ENCODE results near the gene SPATA2. TPM values are rescaled to one million over a fixed set of nuclear protein-coding genes. Genes with fewer than 3 reads are reported as not detected.

SPATA2 gene
- total RNA-seq, 1 donor from 2014 or later, result 2.0 TPM

- DNase-seq (ENCODE audit: low spot score in 2 of 2) (peak in 1 of 2 donors; percentile 48), FAIRE-seq (no peak)
Measured at GRCh38 chr20:49887251-49888211, 27.8 kb downstream of the SPATA2 start.

- FAIRE-seq (no peak), DNase-seq (ENCODE audit: low spot score in 2 of 2) (no peak)
Measured at GRCh38 chr20:49886571-49887213, 28.6 kb downstream of the SPATA2 start.

DNA sequence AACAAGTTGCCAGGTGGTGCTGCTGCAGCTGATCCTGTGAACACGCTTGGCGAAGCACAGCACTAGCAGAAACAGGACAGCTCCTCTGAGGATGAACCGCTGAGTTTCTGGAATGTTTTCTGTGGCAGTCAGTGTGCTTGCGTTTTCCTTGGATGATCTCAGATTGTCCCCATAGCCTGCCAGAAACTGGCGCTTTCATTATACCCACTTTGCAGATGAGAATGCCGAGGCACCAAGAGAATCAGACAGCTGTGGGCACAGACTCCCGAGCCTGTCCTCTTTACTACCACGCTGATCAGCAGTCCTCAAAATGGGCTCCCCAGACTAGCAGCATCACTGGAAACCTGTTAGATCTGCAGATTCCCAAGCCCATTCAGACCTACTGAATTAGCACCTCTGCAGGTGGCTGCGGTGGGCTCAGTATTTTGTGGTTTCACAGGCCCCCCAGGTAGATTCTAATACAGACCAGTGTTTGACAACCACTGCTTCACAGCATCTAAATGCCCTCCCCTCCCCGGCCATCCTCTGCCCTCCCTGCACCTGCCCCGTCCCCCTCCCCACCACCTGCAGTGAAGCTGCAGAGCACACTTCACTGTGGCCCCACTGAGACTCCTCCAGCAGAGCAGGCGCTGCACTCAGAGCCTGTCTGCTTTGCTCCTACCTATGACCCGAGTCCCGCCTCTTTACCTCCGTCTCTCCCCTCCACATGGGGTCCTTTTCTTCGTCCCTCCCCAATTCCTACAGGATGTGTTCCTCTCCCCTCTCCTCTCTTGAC, 29.6 kb downstream of the SPATA2 start:
- FAIRE-seq (no peak), DNase-seq (ENCODE audit: low spot score in 2 of 2) (no peak)

DNA sequence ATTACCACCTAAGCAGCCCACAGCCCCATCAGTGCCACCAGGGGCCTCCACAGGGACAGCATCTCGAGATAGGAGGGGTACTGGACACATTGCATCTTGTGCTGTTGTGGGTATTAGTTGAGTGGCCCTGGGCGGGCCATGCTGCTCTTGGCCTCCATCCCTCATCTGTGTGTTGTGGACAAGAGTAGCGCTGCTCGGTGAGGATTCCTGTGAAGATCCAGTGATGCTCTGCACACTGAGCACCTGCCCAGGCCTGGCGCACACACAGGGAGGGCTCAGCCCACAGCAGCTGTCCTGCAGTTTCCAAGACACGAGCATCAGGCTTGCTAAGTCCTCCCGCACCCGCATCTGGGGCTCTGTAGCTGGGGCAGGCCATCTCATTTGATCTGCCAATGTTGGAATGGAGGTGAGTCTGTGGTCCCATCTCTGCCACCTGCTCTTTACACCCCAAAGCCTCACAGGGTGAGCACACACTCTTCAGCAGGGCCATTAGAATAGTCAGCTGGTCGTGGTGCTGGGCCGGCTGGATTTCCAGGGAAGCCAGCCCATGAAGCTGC, 32.0 kb downstream of the SPATA2 start:
- FAIRE-seq, result no peak
- DNase-seq (ENCODE audit: low spot score in 2 of 2), result no peak

DNA sequence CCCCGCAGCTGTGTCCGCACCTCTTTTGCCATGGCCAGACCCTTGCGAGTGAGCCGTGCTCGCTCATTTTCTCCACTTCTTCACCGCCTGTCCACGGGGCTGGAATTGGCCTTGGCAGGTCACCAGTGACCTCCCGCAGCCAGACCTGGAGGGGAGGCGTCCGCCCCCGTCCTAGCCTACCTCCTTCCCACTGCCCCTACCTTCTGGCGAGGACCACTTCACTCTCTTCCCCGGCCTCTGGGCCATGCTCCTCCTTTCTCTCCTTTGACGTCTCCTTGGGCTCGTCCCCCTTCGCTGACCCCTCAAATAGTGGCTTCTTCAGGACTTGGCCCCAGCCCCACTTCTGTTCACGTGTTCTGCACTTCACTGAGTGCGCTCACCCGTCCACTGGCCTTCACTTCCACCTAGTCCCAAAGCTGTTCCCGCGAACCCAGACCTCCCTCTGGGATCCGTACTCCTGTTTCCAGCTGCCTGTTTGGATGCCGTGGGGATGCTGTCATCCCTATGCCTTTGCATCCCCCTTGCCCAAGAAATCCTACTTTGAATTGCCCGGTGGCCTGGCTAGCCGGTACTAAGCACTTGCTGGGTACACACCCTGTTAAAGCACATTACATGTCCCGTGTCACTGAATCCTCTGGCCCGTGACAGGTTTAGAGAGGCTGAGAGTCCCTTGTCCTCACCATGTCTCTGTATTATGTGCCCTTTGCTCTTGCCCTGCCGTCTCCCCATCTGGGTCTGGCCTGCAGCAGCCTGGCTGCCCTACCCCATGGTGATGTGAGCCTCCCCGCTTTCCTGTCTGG, 33.0 kb downstream of the SPATA2 start:
- FAIRE-seq (no peak), DNase-seq (ENCODE audit: low spot score in 2 of 2) (no peak)

DNA sequence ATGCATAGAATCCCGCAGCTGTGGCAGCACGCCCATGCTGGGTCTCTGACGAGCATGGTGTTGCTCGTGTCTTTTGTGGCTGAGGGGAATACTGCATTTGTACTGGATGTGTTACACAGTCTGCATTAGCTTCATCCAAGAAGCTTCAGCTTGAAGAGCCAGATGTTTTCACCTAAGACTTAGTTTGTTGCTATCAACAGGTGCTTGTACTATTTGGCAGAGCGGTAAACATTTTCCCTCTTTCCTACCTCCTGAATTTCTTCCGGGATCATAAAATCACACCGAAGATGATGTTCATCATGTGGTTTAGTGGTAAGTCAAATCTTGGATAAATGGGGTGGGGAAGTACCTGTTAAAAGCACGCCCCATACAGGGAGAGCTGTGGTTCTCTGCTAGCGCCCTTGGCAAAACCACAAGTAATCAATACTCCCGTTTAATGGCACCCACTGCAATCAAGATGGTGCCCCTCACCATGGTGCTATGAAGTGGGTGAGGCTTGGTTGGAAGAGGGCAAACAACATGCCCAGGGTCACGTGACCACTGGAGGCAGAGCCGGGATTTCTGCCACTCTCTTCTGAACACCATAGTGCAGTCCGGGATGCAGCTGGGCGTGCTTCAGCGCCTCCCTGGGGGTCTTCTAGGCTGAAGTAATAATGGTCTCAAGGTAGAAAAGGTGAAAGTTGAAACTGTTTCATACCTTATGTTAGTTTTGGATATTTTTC, 34.4 kb downstream of the SPATA2 start:
- FAIRE-seq (no peak), DNase-seq (ENCODE audit: low spot score in 2 of 2) (no peak)

DNA sequence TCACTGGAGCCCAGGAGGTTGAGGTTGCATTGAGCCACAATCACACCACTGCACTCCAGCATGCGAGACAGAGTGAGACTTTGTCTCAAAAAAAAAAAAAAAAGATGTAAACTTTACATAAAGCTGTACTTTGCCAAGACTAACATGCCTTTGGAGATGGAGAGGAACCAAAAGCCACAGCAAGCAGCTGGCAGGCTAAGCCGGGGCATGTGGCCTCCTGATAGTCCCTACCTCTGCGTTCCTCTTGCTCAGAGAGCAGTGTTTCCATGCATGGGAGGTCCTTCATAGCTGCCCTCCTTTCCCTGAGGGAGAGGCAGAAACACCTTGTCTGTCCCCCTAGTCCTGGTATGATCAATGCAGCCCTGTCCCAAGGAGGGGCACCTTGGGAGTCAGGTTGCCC, 35.2 kb downstream of the SPATA2 start:
- DNase-seq (ENCODE audit: low spot score in 2 of 2) (no peak), FAIRE-seq (no peak)

DNA sequence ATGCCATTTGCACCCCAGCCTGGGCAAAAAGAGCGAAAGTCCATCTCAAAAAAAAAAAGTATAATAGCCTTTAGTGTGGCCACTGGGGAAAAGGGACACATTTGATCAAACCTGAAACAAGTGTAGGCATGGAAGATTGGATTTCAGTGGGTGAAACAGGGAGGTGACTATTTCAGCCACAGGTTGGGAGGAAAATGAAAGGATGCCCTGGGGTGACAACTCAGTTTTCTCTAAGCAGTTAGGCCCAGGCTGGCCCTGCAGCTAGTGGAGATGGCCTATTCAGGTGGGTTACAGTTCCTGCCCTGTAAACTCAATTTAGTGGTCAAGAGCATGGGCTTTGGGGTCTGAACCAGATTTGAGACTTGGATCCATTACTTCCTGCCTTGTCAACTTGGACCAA, 36.4 kb downstream of the SPATA2 start:
- no peak for FAIRE-seq
- no peak for DNase-seq (ENCODE audit: low spot score in 2 of 2)

DNA sequence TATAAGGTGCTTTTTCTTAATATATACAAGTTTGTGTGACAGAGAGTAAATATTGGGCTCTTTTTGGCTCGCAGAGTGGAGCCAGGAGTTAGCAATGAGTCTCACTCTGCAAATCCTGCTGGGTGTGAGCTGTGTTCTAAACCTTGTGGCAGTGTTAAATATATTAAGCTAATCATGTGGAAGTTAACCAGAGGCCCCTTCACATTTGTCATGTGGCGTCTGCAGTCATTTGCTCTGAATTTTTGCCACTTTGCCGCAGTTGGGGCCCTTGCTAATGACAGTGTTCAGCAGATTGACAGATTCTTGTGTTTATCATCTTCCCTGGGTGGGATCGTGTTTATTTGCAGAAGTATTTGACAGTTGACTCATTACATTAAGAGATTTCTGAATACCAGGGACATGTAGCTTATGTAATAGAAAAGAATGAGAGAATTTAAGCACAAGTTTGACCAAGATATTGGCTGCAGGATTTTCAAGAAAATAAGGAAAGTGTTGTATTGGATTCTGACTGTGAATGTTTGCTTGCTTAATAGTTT, 37.9 kb downstream of the SPATA2 start:
- no peak for FAIRE-seq
- DNase-seq (ENCODE audit: low spot score in 2 of 2), result no peak

DNA sequence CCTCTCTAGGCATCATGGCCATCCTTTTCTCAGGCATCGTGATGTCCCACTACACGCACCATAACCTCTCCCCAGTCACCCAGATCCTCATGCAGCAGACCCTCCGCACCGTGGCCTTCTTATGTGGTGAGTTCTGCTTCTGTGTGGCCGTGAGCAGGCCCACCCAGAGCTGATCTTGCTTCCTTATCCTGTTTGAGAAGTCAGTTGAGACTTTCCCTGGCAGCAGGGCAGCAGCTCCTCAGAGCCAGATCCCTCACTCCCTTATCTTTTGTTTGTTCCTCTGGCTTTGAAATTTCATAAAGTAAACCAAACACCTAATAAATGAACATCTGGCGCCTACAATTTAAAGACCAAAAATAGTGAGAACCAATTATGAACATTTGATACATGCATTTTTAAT, 40.6 kb downstream of the SPATA2 start:
- no peak for FAIRE-seq
- no peak for DNase-seq (ENCODE audit: low spot score in 2 of 2)

GRCh38 chr20:49872056-49872455, 43.3 kb downstream of the SPATA2 start:
- DNase-seq (ENCODE audit: low spot score in 2 of 2) (no peak), FAIRE-seq (no peak)

- no peak for DNase-seq (ENCODE audit: low spot score in 2 of 2)
- FAIRE-seq, result no peak
Measured at GRCh38 chr20:49871391-49871948, 43.9 kb downstream of the SPATA2 start.

DNA sequence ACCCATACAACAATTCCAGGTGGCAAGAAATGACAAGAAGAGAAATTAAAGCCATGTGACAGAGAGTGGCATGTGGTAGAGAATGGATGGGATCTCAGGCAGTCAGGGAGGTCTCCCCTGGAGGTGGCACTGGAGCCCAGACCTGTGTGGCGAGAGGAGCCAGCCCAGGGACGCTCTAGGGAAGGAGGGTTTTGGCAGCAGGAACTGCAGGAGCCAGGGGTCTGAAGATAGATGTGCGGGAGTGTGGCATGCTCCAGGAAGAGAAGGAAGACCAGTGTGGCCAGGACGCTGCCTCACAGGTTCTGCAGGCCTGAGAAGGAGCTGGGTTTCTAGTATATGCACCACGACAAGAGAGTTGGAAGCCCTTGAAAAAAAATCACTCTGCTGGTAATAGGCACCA, 45.1 kb downstream of the SPATA2 start:
- FAIRE-seq, result no peak

GRCh38 chr20:49868964-49869363, 46.4 kb downstream of the SPATA2 start:
- DNase-seq (ENCODE audit: low spot score in 2 of 2), result no peak

More for the DNA sequence above, 45.1 kb downstream of the SPATA2 start:
- DNase-seq (ENCODE audit: low spot score in 2 of 2), result no peak

DNA sequence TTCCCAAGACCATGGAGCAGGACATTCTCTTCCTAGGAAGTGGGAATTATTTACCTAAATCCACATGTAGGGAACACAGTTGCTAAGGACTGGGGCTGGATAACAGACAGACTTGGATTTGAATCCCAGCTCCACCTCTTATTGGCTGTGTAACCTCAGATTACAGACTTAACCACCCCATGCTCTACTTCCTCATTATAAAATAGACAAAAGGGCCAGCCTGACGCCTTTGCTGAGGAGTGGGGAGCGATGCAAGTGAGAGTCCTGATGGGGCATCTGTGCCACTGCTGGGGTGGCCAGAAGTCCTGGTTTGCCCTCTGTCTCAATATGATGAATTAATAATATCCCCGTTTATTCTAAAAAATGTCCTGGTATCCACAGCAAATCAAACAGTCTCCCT, 46.8 kb downstream of the SPATA2 start:
- DNase-seq (ENCODE audit: low spot score in 2 of 2), result no peak
- FAIRE-seq, result no peak

More at GRCh38 chr20:49868964-49869363, 46.4 kb downstream of the SPATA2 start:
- no peak for FAIRE-seq

GRCh38 chr20:49867453-49868215, 47.7 kb downstream of the SPATA2 start:
- no peak for FAIRE-seq
- no peak for DNase-seq (ENCODE audit: low spot score in 2 of 2)

GRCh38 chr20:49866051-49866450, 49.3 kb downstream of the SPATA2 start:
- no peak for DNase-seq (ENCODE audit: low spot score in 2 of 2)
- no peak for FAIRE-seq

DNA sequence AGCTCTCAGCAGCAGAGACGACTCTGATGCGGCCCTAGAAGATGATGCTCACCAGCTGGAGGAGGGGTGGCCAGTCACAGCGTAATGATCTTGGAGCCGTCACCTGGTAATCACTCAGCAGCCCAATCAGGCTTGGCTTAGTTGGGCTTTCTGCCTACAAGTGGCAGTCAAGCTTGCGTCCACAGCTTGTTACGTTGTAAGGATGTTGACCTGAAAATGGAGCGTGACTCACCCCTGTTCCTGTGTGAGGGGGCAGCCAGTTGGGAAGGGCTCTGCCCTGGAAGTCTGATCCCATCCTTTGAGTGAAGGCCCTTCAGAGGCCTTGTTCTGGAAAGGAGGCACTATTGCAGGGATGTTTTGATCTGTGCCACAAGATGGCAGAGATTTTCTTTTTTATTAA, 49.8 kb downstream of the SPATA2 start:
- no peak for DNase-seq (ENCODE audit: low spot score in 2 of 2)
- no peak for FAIRE-seq
